HepG2 (cell line): ENCODE results near the gene KIF24. TPM values are rescaled to one million over a fixed set of nuclear protein-coding genes. Genes with fewer than 3 reads are reported as not detected.

Source experiments
- GATA4 ChIP-seq: sonication (generic); IDR thresholded peaks from 2 replicates; pipeline ENCODE4 v1.6.1; 2016; ENCODE audit warnings: antibody characterized with exemption, low read depth, borderline replicate concordance
- KMT2B ChIP-seq: IDR thresholded peaks from 2 replicates; pipeline ENCODE4 v1.6.1; 2016; ENCODE audit warnings: missing genetic modification reagents, missing compliant biosample characterization
- MXD4 ChIP-seq: IDR thresholded peaks from 2 replicates; pipeline ENCODE4 v1.6.1; 2016; ENCODE audit warnings: mild to moderate bottlenecking, missing biosample characterization, missing genetic modification reagents
- NR2F1 ChIP-seq, 2 experiments: fragments of 450-650 bp in 1 of 2; formaldehyde crosslinking in 1 of 2; IDR thresholded peaks; 2 replicates each; pipeline versions ENCODE4 v1.5.0 to v1.6.1; 2016 to 2020; ENCODE audit warnings: mild to moderate bottlenecking in 1 of 2, missing compliant biosample characterization in 1 of 2, missing genetic modification reagents in 1 of 2, moderate library complexity in 1 of 2
- SETDB1 ChIP-seq: sonication (generic); formaldehyde crosslinking; IDR thresholded peaks from 2 replicates; pipeline ENCODE4 v1.5.1; 2020; ENCODE audit warnings: missing genetic modification reagents, mild to moderate bottlenecking, borderline replicate concordance
- SNAI1 ChIP-seq: sonication (generic); formaldehyde crosslinking; IDR thresholded peaks from 2 replicates; pipeline ENCODE4 v1.5.0; 2020; ENCODE audit warnings: mild to moderate bottlenecking, missing genetic modification reagents, borderline replicate concordance
- SP5 ChIP-seq: IDR thresholded peaks from 2 replicates; pipeline ENCODE4 v1.6.1; 2016; ENCODE audit warnings: low read depth, borderline replicate concordance
- STAG1 ChIP-seq: sonication (generic); formaldehyde crosslinking; IDR thresholded peaks from 2 replicates; pipeline ENCODE4 v1.4.0; 2020; ENCODE audit warnings: missing genetic modification reagents
- ZNF12 ChIP-seq: sonication (generic); formaldehyde crosslinking; IDR thresholded peaks from 2 replicates; pipeline ENCODE4 v1.5.0; 2020; ENCODE audit warnings: missing genetic modification reagents
- ZNF180 ChIP-seq: sonication (generic); formaldehyde crosslinking; IDR thresholded peaks from 2 replicates; pipeline ENCODE4 v1.4.0; 2020; ENCODE audit warnings: low read depth, missing genetic modification reagents, borderline replicate concordance
- ZNF776 ChIP-seq: sonication (generic); formaldehyde crosslinking; IDR thresholded peaks from 2 replicates; pipeline ENCODE4 v1.4.0; 2020; ENCODE audit warnings: mild to moderate bottlenecking, missing genetic modification reagents
- polyA plus RNA-seq, 8 experiments: library from polyadenylated mRNA; depleted of rRNA in 3 of 8; stranded (reverse) in 7 of 8; unstranded in 1 of 8; fragments of >200 nt; fragmentation: Illumina TruSeq in 4 of 8; extraction: Trizol in 4 of 8; gene quantifications; 2 replicates each; pipeline versions ENCODE4 v1.2.1 to v1.2.3, GENCODE V29; 2011 to 2016; ENCODE audit warnings: low read depth in 4 of 8, missing spikeins in 1 of 8, mixed read lengths in 1 of 8; ENCODE audit not compliant: insufficient read depth in 1 of 8
- total RNA-seq, 5 experiments: library from RNA; depleted of rRNA; stranded (reverse); fragments of >200 nt; fragmentation: Illumina TruSeq; extraction: Trizol; gene quantifications; 2 replicates each; pipeline ENCODE4 v1.2.3, GENCODE V29; 2016; ENCODE audit warnings: low read depth in 1 of 5
- TF ChIP-seq, protein P1 (sequence below): IDR thresholded peaks from 2 replicates; pipeline ENCODE4 v1.4.0; 2020; ENCODE audit warnings: mild to moderate bottlenecking, missing genetic modification reagents
- TF ChIP-seq, protein P2 (sequence below): sonication (generic); formaldehyde crosslinking; IDR thresholded peaks from 2 replicates; pipeline ENCODE4 v1.4.0; 2020; ENCODE audit warnings: low read depth, missing genetic modification reagents
- TF ChIP-seq, protein P3 (sequence below): sonication (generic); formaldehyde crosslinking; IDR thresholded peaks from 2 replicates; pipeline ENCODE4 v1.4.0; 2020; ENCODE audit warnings: missing genetic modification reagents
- TF ChIP-seq, protein P4 (sequence below): IDR thresholded peaks from 2 replicates; pipeline ENCODE4 v1.6.1; 2018; ENCODE audit warnings: missing genetic modification reagents, mild to moderate bottlenecking, missing compliant biosample characterization
- TF ChIP-seq, protein P5 (sequence below): IDR thresholded peaks from 2 replicates; pipeline ENCODE4 v1.6.1; 2012; ENCODE audit warnings: low read depth, low read length, improper control_type of control experiment

Gene KIF24
- total and polyA plus RNA-seq, 2 of the 13 experiments (the other 11 are each of a cell fraction or from before 2014, with no cell fraction given) = 1.1 to 3.0 TPM

DNA sequence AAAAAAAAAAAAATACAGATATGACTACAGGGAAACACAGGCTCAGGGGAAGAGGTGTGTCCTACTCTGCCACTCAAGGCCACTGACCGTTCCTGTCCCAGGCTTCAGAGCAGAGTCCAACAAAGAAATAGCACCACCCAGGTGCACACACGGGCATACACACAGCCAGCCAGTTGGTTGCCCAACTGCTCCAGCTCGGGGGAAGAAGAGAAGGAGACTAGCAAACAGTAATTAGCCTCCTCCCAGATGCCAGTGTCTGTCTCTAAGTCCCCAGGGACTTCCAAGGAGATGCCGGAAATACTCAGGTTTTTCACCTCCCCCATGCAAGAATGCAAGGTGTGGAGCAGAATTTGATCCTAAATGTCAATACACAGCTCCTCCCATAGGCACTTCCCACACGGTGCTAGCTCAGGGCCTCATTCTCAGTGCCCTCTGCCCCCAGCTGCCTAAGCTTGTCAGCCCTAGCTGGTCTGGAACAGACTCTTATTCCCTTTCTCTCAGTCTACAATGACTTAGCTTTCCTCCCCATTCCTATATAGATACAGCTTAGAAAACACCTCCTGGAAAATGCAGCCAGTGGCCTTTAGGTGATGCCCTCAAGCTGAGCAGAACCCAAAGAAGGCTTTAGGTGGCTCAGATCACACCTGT lies 46.0 kb upstream of the KIF24 start (continued):
- TF ChIP-seq, protein P1, sequence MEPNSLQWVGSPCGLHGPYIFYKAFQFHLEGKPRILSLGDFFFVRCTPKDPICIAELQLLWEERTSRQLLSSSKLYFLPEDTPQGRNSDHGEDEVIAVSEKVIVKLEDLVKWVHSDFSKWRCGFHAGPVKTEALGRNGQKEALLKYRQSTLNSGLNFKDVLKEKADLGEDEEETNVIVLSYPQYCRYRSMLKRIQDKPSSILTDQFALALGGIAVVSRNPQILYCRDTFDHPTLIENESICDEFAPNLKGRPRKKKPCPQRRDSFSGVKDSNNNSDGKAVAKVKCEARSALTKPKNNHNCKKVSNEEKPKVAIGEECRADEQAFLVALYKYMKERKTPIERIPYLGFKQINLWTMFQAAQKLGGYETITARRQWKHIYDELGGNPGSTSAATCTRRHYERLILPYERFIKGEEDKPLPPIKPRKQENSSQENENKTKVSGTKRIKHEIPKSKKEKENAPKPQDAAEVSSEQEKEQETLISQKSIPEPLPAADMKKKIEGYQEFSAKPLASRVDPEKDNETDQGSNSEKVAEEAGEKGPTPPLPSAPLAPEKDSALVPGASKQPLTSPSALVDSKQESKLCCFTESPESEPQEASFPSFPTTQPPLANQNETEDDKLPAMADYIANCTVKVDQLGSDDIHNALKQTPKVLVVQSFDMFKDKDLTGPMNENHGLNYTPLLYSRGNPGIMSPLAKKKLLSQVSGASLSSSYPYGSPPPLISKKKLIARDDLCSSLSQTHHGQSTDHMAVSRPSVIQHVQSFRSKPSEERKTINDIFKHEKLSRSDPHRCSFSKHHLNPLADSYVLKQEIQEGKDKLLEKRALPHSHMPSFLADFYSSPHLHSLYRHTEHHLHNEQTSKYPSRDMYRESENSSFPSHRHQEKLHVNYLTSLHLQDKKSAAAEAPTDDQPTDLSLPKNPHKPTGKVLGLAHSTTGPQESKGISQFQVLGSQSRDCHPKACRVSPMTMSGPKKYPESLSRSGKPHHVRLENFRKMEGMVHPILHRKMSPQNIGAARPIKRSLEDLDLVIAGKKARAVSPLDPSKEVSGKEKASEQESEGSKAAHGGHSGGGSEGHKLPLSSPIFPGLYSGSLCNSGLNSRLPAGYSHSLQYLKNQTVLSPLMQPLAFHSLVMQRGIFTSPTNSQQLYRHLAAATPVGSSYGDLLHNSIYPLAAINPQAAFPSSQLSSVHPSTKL = peak; percentile 74
- TF ChIP-seq SETDB1 (CRISPR knock-in tag) (no peak), ZNF180 (no peak), ZNF776 (no peak), GATA4 (peak; percentile 39; the same call in 1 of the 2 replicates), SP5 (CRISPR knock-in tag) (peak; percentile 73; the same call in 1 of the 2 replicates), ZNF12 (peak; percentile 64; the same call in 1 of the 2 replicates), KMT2B (CRISPR knock-in tag) (0 out of 2 replicates have a peak, but pooled peaks have one; percentile 32), NR2F1 (CRISPR knock-in tag; IDR thresholded peaks at IDR 0.05) (peak; percentile 35 to 57; a peak in 3 of 4 replicates), STAG1 (peak; percentile 43), MXD4 (0 out of 2 replicates have a peak, but pooled peaks have one; percentile 49), SNAI1 (CRISPR knock-in tag) (0 out of 2 replicates have a peak, but pooled peaks have one; percentile 49)
- TF ChIP-seq, protein P2, sequence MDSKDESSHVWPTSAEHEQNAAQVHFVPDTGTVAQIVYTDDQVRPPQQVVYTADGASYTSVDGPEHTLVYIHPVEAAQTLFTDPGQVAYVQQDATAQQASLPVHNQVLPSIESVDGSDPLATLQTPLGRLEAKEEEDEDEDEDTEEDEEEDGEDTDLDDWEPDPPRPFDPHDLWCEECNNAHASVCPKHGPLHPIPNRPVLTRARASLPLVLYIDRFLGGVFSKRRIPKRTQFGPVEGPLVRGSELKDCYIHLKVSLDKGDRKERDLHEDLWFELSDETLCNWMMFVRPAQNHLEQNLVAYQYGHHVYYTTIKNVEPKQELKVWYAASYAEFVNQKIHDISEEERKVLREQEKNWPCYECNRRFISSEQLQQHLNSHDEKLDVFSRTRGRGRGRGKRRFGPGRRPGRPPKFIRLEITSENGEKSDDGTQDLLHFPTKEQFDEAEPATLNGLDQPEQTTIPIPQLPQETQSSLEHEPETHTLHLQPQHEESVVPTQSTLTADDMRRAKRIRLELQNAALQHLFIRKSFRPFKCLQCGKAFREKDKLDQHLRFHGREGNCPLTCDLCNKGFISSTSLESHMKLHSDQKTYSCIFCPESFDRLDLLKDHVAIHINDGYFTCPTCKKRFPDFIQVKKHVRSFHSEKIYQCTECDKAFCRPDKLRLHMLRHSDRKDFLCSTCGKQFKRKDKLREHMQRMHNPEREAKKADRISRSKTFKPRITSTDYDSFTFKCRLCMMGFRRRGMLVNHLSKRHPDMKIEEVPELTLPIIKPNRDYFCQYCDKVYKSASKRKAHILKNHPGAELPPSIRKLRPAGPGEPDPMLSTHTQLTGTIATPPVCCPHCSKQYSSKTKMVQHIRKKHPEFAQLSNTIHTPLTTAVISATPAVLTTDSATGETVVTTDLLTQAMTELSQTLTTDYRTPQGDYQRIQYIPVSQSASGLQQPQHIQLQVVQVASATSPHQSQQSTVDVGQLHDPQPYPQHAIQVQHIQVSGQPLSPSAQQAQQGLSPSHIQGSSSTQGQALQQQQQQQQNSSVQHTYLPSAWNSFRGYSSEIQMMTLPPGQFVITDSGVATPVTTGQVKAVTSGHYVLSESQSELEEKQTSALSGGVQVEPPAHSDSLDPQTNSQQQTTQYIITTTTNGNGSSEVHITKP (CRISPR knock-in tag) = peak; percentile 29; the same call in 1 of the 2 replicates
- TF ChIP-seq, protein P3, sequence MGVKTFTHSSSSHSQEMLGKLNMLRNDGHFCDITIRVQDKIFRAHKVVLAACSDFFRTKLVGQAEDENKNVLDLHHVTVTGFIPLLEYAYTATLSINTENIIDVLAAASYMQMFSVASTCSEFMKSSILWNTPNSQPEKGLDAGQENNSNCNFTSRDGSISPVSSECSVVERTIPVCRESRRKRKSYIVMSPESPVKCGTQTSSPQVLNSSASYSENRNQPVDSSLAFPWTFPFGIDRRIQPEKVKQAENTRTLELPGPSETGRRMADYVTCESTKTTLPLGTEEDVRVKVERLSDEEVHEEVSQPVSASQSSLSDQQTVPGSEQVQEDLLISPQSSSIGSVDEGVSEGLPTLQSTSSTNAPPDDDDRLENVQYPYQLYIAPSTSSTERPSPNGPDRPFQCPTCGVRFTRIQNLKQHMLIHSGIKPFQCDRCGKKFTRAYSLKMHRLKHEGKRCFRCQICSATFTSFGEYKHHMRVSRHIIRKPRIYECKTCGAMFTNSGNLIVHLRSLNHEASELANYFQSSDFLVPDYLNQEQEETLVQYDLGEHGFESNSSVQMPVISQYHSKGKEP (CRISPR knock-in tag) = 0 out of 2 replicates have a peak, but pooled peaks have one; percentile 55
- TF ChIP-seq, protein P4, sequence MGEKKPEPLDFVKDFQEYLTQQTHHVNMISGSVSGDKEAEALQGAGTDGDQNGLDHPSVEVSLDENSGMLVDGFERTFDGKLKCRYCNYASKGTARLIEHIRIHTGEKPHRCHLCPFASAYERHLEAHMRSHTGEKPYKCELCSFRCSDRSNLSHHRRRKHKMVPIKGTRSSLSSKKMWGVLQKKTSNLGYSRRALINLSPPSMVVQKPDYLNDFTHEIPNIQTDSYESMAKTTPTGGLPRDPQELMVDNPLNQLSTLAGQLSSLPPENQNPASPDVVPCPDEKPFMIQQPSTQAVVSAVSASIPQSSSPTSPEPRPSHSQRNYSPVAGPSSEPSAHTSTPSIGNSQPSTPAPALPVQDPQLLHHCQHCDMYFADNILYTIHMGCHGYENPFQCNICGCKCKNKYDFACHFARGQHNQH (CRISPR knock-in tag) = no peak
- TF ChIP-seq, protein P5, sequence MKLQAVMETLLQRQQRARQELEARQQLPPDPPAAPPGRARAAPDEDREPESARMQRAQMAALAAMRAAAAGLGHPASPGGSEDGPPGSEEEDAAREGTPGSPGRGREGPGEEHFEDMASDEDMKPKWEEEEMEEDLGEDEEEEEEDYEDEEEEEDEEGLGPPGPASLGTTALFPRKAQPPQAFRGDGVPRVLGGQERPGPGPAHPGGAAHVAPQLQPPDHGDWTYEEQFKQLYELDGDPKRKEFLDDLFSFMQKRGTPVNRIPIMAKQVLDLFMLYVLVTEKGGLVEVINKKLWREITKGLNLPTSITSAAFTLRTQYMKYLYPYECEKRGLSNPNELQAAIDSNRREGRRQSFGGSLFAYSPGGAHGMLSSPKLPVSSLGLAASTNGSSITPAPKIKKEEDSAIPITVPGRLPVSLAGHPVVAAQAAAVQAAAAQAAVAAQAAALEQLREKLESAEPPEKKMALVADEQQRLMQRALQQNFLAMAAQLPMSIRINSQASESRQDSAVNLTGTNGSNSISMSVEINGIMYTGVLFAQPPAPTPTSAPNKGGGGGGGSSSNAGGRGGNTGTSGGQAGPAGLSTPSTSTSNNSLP = no peak
